GM18870 (cell line): ENCODE data around the gene ZNF784.

Experiments
- ATAC-seq: cut with Tn5 transposase; IDR thresholded peaks from one replicate; pipeline ENCODE4 v1.9.1; 2021; ENCODE audit warnings: moderate library complexity; ENCODE audit not compliant: unreplicated experiment

The ZNF784 gene

DNA sequence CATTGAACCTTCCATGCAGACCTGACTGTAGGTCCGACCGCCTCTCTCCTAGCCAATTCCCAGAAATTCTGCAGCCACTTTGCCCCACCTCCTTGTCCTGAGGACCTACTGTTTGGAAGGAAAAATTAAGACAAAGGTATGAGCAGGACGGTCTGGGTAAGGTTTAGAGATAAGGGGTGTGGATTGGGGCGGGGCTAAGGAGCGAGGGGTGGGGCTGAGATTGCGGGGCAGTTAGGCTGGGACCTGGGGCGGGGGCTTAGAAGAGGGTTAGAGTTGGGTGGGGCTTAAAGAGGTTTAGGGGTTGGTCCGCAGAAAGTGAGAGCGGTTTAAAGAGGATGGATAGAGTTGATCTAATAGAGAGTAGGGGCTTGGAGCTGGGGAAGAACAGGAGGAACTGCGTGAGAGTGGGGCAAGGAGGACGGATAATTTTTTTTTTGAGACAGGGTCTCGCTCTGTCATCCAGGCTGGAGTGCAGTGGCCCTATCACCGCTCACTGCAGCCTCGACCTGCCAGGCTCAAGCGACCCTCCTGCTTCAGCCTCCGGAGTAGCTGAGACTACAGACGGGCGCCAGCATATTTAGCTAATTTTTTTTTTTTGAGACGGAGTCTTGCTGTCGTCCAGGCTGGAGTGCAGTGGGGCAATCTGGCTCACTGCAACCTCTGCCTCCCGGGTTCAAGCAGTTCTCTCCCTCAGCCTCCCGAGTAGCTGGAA is 20.6 kb downstream of the ZNF784 start:
- no peak for ATAC-seq

DNA sequence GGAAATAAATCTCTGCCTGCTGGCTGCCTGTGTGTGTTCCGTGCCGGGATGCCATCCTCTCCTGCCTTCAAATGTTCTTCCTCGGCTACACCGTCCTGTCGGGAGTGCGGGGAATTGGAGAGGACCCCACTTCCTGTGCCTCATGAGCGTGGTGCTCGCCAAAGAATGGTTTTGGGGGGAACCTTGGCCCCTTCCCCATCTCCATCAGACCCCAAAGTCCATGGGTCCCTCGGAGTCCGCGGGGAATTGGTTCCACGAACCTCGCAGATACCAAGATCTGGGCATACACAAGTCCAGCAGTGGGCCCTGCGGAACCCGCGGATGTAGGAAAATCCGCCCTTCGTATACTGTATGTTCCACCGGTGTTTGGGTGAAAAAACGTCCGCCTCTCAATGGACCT is 21.3 kb downstream of the ZNF784 start:
- ATAC-seq: no peak

- no peak for ATAC-seq
Measured at GRCh38 chr19:55602104-55603001, 22.0 kb downstream of the ZNF784 start.

GRCh38 chr19:55601084-55601483 is 23.3 kb downstream of the ZNF784 start:
- no peak for ATAC-seq

- ATAC-seq: no peak
Measured at GRCh38 chr19:55600662-55601028, 23.7 kb downstream of the ZNF784 start.

DNA sequence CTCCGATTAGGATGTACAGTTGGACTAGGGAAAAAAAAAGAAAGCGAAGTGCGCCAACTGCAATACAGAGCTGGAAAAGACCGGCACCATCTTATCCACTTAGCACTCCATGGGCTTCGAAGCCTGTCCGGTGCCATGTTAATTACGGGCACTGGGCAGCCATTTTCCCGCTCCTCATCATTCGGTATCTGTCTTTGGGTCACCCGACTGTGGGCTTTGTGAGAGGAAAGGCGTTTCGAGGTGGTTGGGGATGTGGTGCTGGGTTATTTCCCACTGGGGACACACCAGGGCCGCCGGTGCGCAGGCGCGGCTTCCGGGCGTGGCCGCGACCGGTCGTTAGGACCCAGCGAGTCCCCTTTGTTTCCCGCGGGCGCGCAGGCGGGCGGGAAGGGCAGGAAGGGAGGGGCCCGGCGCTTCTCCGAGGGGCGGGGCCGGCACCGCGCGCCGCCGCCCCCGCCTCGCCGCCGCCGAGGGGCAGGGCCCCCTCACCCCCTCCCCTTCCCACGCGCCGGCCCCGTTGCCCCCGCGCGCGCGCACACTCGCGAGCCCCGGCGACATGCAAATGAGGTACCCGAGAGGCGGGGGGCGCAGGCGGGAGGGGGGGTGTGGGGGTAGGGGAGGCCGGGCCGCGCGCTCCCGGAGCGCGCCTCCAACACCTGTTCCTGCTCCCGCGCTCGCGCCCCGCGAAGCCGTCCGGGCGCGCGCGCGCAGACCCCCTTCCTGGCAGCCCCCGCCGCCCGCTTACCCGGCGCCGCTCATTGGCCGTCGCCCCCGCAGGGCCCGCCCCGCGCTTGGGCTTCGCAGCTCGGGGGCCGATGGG is 24.3 kb downstream of the ZNF784 start, which contains the start of gene ZNF524:
ZNF524 (plus strand) TSS at position 447 of the 820 bp plus-strand sequence. CDS start 1,825 bp downstream, outside the sequence.
- ATAC-seq: peak; percentile 39

DNA sequence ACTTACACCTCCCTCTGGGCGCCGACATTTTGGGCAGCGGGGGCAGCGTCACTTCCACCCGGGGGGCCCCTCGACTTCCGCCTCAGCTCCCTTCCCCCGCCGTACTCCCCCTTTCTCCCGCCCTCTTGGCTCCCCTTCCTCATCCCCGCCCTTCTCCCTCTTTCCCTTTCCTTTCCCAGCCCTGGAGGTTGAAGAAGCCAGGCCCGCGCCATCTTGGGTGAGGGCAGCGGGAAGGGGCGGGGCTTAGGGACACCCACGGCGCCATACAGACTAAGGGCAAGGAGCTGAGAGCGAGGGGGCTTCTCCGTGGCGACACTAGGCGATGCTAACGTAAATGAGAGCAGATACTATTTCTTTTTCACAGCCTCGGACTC is 24.9 kb downstream of the ZNF784 start, which contains the start of gene FIZ1:
FIZ1 (minus strand) TSS at position 50 of the 374 bp plus-strand sequence. CDS start 1,652 bp downstream, outside the sequence.
- ATAC-seq: peak; percentile 38

GRCh38 chr19:55598719-55599467 is 25.5 kb downstream of the ZNF784 start:
- peak; percentile 41 for ATAC-seq

DNA sequence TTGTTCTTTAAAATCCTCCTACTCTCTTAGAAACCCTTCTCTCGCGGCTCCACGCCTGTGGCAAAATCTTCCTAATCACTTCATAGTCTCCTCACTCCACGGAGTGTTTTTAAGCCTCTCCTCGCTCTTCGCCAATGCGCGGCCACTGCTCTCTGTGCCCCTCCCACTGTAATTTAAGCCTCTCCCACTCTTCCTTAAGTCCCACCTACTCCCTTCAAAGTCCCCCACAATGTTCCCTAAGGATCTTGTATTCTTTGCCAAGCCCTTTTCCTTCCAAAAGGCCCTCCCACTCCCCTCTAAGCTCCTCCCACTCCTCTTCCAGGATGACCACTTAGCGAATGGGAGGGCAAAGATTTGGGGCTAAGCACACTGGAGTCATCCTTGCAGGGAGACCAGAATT is 26.3 kb downstream of the ZNF784 start:
- no peak for ATAC-seq

- ATAC-seq: no peak
Measured at GRCh38 chr19:55597501-55597921, 26.9 kb downstream of the ZNF784 start.

DNA sequence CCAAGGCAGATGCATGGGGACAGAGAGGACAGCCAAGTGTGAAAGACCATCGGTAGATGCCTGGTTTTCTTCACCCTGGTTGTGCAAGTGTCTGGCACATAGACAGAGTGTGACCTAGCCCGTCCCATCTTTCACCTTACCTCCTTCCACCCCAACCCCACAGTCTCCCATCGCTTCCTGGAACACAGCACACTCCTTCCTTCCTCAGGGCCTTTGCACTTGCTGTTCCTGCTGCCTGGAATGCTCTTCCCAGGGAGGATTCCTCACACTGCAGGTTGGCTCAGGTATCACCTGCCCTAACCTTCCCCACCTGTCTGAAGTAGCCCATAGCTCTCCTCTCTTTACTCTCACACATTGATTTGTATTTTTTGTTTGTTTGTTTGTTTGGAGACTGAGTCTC is 28.1 kb downstream of the ZNF784 start:
- ATAC-seq: no peak

DNA sequence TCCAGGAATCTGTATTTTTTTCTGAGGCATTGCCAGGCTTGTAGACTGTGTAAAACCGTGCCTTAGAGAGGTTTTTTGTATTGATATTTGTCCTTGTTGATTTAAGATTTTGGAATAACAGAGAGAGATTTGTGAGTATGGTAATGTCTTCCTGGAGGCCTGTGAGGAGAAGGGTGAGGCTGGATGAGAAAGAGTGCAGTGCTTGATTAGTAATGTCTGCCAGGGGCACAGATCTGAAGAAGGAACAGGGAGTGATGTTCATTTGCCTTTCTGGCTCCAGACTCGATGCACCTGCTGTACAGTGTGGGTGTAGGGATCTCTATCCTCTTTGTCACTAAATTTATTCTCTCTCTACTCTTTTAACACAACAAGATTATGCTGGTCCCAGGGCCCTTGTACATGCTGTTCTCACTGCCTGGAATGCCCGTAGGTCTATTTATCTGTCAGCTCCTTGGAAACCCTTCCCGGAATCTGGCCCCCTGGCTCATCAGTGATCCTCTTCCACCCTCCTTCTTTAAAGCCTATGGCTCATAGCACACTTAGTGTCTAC is 29.3 kb downstream of the ZNF784 start:
- no peak for ATAC-seq

- no peak for ATAC-seq
Measured at GRCh38 chr19:55593096-55593772, 31.1 kb downstream of the ZNF784 start.

DNA sequence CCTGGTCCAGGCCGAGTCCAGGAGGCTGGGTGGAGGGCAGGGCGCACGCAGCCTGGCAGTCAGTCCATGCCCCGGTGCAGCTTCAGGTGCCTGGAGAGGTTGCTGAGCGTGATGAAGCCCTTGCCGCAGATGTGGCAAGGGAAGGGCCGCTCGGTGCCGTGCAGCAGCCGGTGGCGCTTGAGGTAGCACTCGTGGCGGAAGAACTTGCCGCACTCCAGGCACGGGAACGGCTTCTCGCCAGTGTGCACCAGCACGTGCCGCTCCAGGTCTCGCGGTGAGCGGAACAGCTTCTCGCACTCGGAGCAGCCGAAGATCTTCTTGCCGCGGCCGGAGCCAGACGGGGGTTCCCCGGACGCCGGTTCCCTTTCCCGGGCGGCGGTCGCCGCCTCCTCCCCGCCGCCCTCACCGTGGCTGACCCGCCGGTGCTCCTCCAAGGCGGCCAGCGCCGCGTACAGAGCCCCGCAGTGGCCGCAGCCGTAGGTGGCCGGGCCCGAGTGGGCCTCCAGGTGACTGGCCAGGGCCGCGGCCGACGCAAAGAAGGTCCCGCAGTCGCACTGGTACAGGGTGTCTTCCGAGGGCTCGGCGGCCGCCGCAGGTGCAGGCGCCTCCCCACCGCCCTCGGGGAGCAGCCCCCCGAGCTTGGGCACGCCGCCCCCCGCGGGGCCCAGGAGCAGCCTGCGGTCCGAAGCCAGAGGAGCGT is 31.8 kb downstream of the ZNF784 start:
- no peak for ATAC-seq

DNA sequence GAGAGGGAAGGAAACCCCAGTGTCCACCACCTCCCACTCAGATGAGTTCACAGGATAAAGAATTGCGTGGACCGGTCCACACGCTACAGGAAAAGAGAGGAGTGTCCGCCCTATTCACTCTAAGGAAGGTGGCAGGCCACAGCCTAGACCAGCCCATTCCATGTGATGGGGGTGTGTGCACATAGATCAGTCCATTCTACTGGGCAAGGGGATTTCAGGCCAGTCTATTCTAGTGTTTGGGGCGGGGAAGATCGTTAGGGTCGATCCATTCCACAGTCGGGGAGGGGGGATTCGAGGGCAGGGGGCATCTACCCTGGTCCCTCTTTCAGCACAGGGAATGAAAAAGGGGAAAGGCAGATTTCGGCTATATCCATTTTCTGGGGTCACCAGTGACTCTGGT is 32.8 kb downstream of the ZNF784 start:
- ATAC-seq: no peak

DNA sequence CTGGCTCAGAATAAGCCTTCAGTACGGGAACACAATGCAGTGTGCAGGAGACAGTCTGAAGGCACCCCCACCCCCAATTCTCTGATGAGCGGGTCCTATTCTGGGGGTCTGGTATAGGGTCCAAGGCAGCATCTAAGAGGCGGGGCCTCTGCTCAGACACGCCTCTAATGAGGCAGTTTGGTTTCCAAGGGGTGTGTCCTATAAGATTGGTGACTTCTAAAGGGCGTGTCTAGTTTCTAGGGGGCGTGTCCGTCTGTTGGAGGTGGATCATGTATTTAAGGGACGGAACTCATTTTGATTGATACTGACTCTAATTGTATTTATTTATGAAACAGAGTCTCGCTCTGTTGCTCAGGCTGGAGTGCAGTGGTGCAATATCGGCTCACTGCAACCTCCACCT is 33.7 kb downstream of the ZNF784 start:
- ATAC-seq: no peak

- ATAC-seq: no peak
Measured at GRCh38 chr19:55590109-55590508, 34.3 kb downstream of the ZNF784 start.

GRCh38 chr19:55588738-55589137 is 35.6 kb downstream of the ZNF784 start:
- no peak for ATAC-seq
